Aorta (tissue), 5 donors: ENCODE data around the gene VWC2. TPM values are rescaled to one million over a fixed set of nuclear protein-coding genes. Genes with fewer than 3 reads are reported as not detected.
A peak's percentile ranks its signal among the peaks of the same experiment; 100 is the strongest.

ENCODE experiments used
- ATAC-seq: fragments of 200-7000 bp; cut with Tn5 transposase; one replicate; pipeline ENCODE4 v1.9.1; 2022; ENCODE audit warnings: moderate library complexity; ENCODE audit not compliant: low FRiP score
- DNase-seq, 2 donors: peaks; one replicate each; pipeline ENCODE4 v3.0.0-alpha.2; 2020
- H3K27ac ChIP-seq, 2 donors: one replicate each; pipeline ENCODE4 v1.5.1; 2013; ENCODE audit warnings: low read length in 2 of 2, mild to moderate bottlenecking in 2 of 2, moderate library complexity in 2 of 2, control low read depth in 1 of 2, inconsistent platforms in 1 of 2, low read depth in 1 of 2
- H3K27me3 ChIP-seq, 2 donors: one replicate each; pipeline ENCODE4 v1.6.1; 2013; ENCODE audit warnings: control low read depth in 1 of 2, low read length in 1 of 2, mild to moderate bottlenecking in 1 of 2, moderate library complexity in 1 of 2; ENCODE audit not compliant: insufficient read depth in 2 of 2, control insufficient read depth in 1 of 2
- H3K36me3 ChIP-seq, 2 donors: one replicate each; pipeline ENCODE4 v1.6.1; 2013; ENCODE audit warnings: control low read depth in 1 of 2, low read length in 1 of 2, mild to moderate bottlenecking in 1 of 2; ENCODE audit not compliant: insufficient read depth in 2 of 2, control insufficient read depth in 1 of 2
- H3K4me1 ChIP-seq, 2 donors: one replicate each; pipeline ENCODE4 v1.6.1; 2013; ENCODE audit warnings: low read length in 2 of 2, control low read depth in 1 of 2, mild to moderate bottlenecking in 1 of 2, moderate library complexity in 1 of 2; ENCODE audit not compliant: insufficient read depth in 2 of 2, control insufficient read depth in 1 of 2
- H3K4me3 ChIP-seq, 2 donors: one replicate each; pipeline ENCODE4 v1.5.1; 2013; ENCODE audit warnings: low read length in 2 of 2, control low read depth in 1 of 2, mild to moderate bottlenecking in 1 of 2
- H3K9me3 ChIP-seq: one replicate; pipeline ENCODE4 v1.6.1; 2013; ENCODE audit warnings: mild to moderate bottlenecking, low read length; ENCODE audit not compliant: control insufficient read depth
- WGBS, 2 donors: extraction: QIAGEN DNeasy Blood & Tissue Kit; methylation state at CpG; one replicate each; pipeline ENCODE4 v1.1.7; 2013; 5-methylcytosine and 5-hydroxymethylcytosine counted together
- intact Hi-C, 2 donors: fragments of 100-400 bp; cut with DNase I; formaldehyde crosslinking; loops; one replicate each; pipeline versions ENCODE4 v1.14.2 to v1.15.0; 2022
- long read RNA-seq, 2 donors: library from polyadenylated mRNA; unstranded; transcript quantifications; one replicate each; pipeline ENCODE4 v2.0.0, GENCODE V29; 2020 to 2021
- polyA plus RNA-seq, 2 donors: library from polyadenylated mRNA; stranded (reverse); fragments of 200-250 nt; gene quantifications; one replicate each; pipeline ENCODE4 v1.2.3, GENCODE V29; 2013
- total RNA-seq, 2 donors: library from RNA; stranded (reverse); fragmentation: NEBNext Ultra II Directional; extraction: Animal tissue kit (Norgen Biotek cat#: 25700); gene quantifications; one replicate each; pipeline ENCODE4 v1.2.1, GENCODE V29; 2021
- donor health status: healthy with polysubstance abuse.
- donor health status: Bipolar disorder and iron deficiency.
- donor health status: DM: no; HTN: no; CAD: no.
- donor health status: DM: no; HTN: no; CAD: no.
- donor health status: DM: yes; HTN: yes; CAD: no.

VWC2 gene
- total RNA-seq (not detected), polyA plus RNA-seq (under 1 TPM in 1 of 2 donors, not detected in 1; 0.03 TPM)
- long read RNA-seq, donor 1: 0 reads
- long read RNA-seq, donor 2: 0 reads

- 0 to 2% methylated on average over 35 to 75 of the region's 75 CpGs for WGBS, 2 donors
- H3K27ac ChIP-seq: no peak within 1 kb of the TSS
- no peaks in the 10 kb centered on the region for H3K36me3 ChIP-seq
- H3K4me3 ChIP-seq: peak within 1 kb of the TSS; percentile 21 to 61
- ATAC-seq (peak; percentile 27), DNase-seq (peak in 1 of 2 donors; percentile 48)
- H3K4me1 ChIP-seq: no peaks in the 10 kb centered on the region
- no peaks in the 10 kb centered on the region for H3K9me3 ChIP-seq
- intact Hi-C loops: no loop called here
- H3K27me3 ChIP-seq: no peaks in the 10 kb centered on the region
Observed at GRCh38 chr7:49773218-49773935, at the start of gene VWC2. Gene VWC2, plus strand, starts transcription at chr7:49773638. Its CDS starts 1,798 bp downstream, at chr7:49775436.

- Histone ChIP-seq H3K27ac (no peak overlapping the region), H3K27me3 (no peaks in the 10 kb centered on the region), H3K4me3 (no peak overlapping the region), H3K36me3 (no peaks in the 10 kb centered on the region), H3K4me1 (no peaks in the 10 kb centered on the region), H3K9me3 (no peaks in the 10 kb centered on the region)
- DNase-seq (no peak), ATAC-seq (no peak)
- intact Hi-C loops: no loop called here
Observed at GRCh38 chr7:49724071-49724470, 49.4 kb upstream of the VWC2 start.

- no peaks in the 10 kb centered on the region for H3K4me1 ChIP-seq
- H3K36me3 ChIP-seq: no peaks in the 10 kb centered on the region
- no peak for ATAC-seq
- 48 to 49% methylated on average over 2 of the region's 2 CpGs for WGBS, 2 donors
- H3K4me3 ChIP-seq: no peak overlapping the region
- no peak overlapping the region for H3K27ac ChIP-seq
- H3K9me3 ChIP-seq: no peaks in the 10 kb centered on the region
- no peaks in the 10 kb centered on the region for H3K27me3 ChIP-seq
- no peak for DNase-seq
- intact Hi-C loops: no loop called here
Observed at GRCh38 chr7:49731836-49732235, 41.6 kb upstream of the VWC2 start.

DNA sequence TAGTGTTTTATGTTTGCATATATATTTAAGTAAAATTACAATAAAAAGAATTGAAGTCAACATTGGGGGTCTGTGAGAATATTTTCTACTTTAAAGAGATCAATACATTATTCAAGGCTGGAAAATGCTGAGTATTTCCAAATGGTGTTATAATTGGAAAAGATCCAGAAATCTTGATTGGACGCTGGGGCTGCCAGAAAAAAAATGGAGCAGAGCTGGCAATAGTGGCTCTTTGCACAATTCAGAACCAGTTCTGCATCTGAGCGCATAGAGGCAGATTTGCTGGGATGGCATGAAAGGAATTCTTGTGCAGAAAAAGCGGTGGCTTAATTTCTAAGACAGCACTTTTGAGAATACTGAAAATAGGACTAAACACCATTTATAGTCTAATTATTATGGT lies 10.8 kb upstream of the VWC2 start:
- Histone ChIP-seq H3K27ac (no peak overlapping the region), H3K4me3 (no peak overlapping the region), H3K9me3 (no peaks in the 10 kb centered on the region), H3K4me1 (no peaks in the 10 kb centered on the region), H3K27me3 (no peaks in the 10 kb centered on the region), H3K36me3 (no peaks in the 10 kb centered on the region)
- 17 to 38% methylated on average over 3 of the region's 3 CpGs for WGBS, 2 donors
- no peak for DNase-seq
- no peak for ATAC-seq
- intact Hi-C loops: no loop called here

DNA sequence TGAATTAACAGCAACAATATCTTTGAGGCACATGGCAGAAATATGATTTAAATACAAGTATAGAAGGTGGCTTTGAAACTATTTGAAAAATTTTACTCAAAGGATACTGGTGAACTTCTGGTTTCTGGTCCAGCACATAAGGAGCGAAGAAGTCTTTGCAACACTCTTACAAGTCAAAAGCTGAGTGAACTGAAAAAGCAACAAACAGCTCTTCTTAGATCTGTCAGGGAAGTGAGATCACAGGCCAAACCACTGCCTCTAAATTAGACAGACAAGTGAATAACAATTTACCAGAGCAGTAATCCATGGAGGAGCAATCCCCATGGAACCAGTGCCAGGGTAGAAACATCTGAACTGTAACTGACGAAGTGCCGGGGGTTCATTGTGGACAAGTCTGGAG lies 9.6 kb upstream of the VWC2 start:
- Histone ChIP-seq H3K27ac (no peak overlapping the region), H3K27me3 (no peaks in the 10 kb centered on the region), H3K36me3 (no peaks in the 10 kb centered on the region), H3K4me3 (no peak overlapping the region), H3K9me3 (no peaks in the 10 kb centered on the region), H3K4me1 (no peaks in the 10 kb centered on the region)
- intact Hi-C loops: no loop called here
- DNase-seq: no peak
- no peak for ATAC-seq
- WGBS, 2 donors: 85 to 91% methylated on average over 3 of the region's 3 CpGs

- 89 to 92% methylated on average over 1 of the region's 1 CpG for WGBS, 2 donors
- no peak for ATAC-seq
- H3K27ac ChIP-seq: no peak overlapping the region
- DNase-seq: no peak
- H3K4me3 ChIP-seq: no peak overlapping the region
- H3K36me3 ChIP-seq: no peaks in the 10 kb centered on the region
- intact Hi-C loops: no loop called here
- H3K4me1 ChIP-seq: no peaks in the 10 kb centered on the region
- no peaks in the 10 kb centered on the region for H3K27me3 ChIP-seq
- H3K9me3 ChIP-seq: no peaks in the 10 kb centered on the region
Observed at GRCh38 chr7:49766966-49767365, 6.5 kb upstream of the VWC2 start.

- Histone ChIP-seq H3K9me3 (no peaks in the 10 kb centered on the region), H3K4me1 (no peaks in the 10 kb centered on the region), H3K27ac (no peak overlapping the region), H3K4me3 (no peak overlapping the region), H3K36me3 (no peaks in the 10 kb centered on the region), H3K27me3 (no peaks in the 10 kb centered on the region)
- no peak for DNase-seq
- ATAC-seq: no peak
- WGBS, 2 donors: 89 to 90% methylated on average over 5 of the region's 5 CpGs
- intact Hi-C loops: no loop called here
Observed at GRCh38 chr7:49767719-49768118, 5.7 kb upstream of the VWC2 start.

- Histone ChIP-seq H3K9me3 (no peaks in the 10 kb centered on the region), H3K27me3 (no peaks in the 10 kb centered on the region), H3K4me3 (no peak overlapping the region), H3K27ac (no peak overlapping the region), H3K36me3 (no peaks in the 10 kb centered on the region), H3K4me1 (no peaks in the 10 kb centered on the region)
- WGBS, 2 donors: 86 to 87% methylated on average over 3 of the region's 3 CpGs
- no peak for ATAC-seq
- DNase-seq: no peak
- intact Hi-C loops: no loop called here
Observed at GRCh38 chr7:49768254-49768653, 5.2 kb upstream of the VWC2 start.

GRCh38 chr7:49768835-49769234 lies 4.6 kb upstream of the VWC2 start:
- H3K4me1 ChIP-seq: no peaks in the 10 kb centered on the region
- DNase-seq (peak in 1 of 2 donors; percentile 17), ATAC-seq (no peak)
- H3K27ac ChIP-seq: no peak overlapping the region
- H3K36me3 ChIP-seq: no peaks in the 10 kb centered on the region
- no peak overlapping the region for H3K4me3 ChIP-seq
- intact Hi-C loops: no loop called here
- H3K27me3 ChIP-seq: no peaks in the 10 kb centered on the region
- H3K9me3 ChIP-seq: no peaks in the 10 kb centered on the region
- 67 to 78% methylated on average over 3 of the region's 3 CpGs for WGBS, 2 donors
